OCI-LY7 (cell line): ENCODE results near the gene CNBD2. TPM values are rescaled to one million over a fixed set of nuclear protein-coding genes. Genes with fewer than 3 reads are reported as not detected.
"Not testable (repeated sequence)": the region's sequence is repeated elsewhere in the genome, so short reads cannot be mapped to it uniquely, and the experiment has no call there.

Experiments
- BruUV-seq: library from RNA; stranded (reverse); fragments of 400-500 nt; replicated peaks from 2 replicates; lab custom pipeline; 2021; lab: Mats Ljungman, UMichigan
- CTCF ChIA-PET: fragments of 300-600 bp; sonication (Branson Sonifier 250); formaldehyde crosslinking; loops from one replicate; lab custom pipeline; 2022; ENCODE audit warnings: antibody characterized with exemption; ENCODE audit not compliant: unreplicated experiment; lab: Charles Lee
- POLR2A ChIA-PET: fragments of 300-600 bp; sonication (Branson Sonifier 250); formaldehyde crosslinking; loops from one replicate; lab custom pipeline; 2022; ENCODE audit warnings: antibody characterized with exemption; lab: Charles Lee
- DNase-seq: peaks from one replicate; pipeline ENCODE4 v3.0.0-alpha.2; 2015; ENCODE audit warnings: low spot score
- H2AFZ ChIP-seq: fragments of 200-600 bp; sonication (generic), shearing (Covaris generic); 2 replicates; pipeline ENCODE4 v1.6.1; 2014; ENCODE audit warnings: mild to moderate bottlenecking, antibody characterized with exemption, low read length, moderate library complexity
- H3K27ac ChIP-seq: fragments of 200-600 bp; sonication (generic); 2 replicates; pipeline ENCODE4 v1.5.1; 2014; ENCODE audit warnings: mixed run types, low read depth, mild to moderate bottlenecking, moderate library complexity, low read length, inconsistent platforms; ENCODE audit not compliant: poor library complexity, severe bottlenecking
- H3K36me3 ChIP-seq: fragments of 200-600 bp; sonication (generic); 2 replicates; pipeline ENCODE4 v1.6.1; 2014; ENCODE audit warnings: mild to moderate bottlenecking, antibody characterized with exemption, low read length, moderate library complexity, mixed read lengths; ENCODE audit not compliant: insufficient read depth
- H3K4me1 ChIP-seq: fragments of 200-600 bp; sonication (generic); 2 replicates; pipeline ENCODE4 v1.5.1; 2014; ENCODE audit warnings: mild to moderate bottlenecking, low read length; ENCODE audit not compliant: insufficient read depth, poor library complexity, severe bottlenecking
- H3K4me2 ChIP-seq: fragments of 200-600 bp; sonication (generic); 2 replicates; pipeline ENCODE4 v1.6.1; 2014; ENCODE audit warnings: mild to moderate bottlenecking, low read length
- H3K4me3 ChIP-seq: fragments of 200-600 bp; sonication (generic); 2 replicates; pipeline ENCODE4 v1.5.1; 2014; ENCODE audit warnings: mild to moderate bottlenecking, low read depth, low read length; ENCODE audit not compliant: poor library complexity, severe bottlenecking
- H3K79me2 ChIP-seq: fragments of 200-600 bp; sonication (generic); 2 replicates; pipeline ENCODE4 v1.6.1; 2016; ENCODE audit warnings: low read depth, mild to moderate bottlenecking, low read length, moderate library complexity, mixed read lengths; ENCODE audit not compliant: insufficient read depth
- H3K9me2 ChIP-seq: fragments of 200-600 bp; sonication (generic); 2 replicates; pipeline ENCODE4 v1.6.1; 2016; ENCODE audit warnings: mild to moderate bottlenecking, low read length, mixed read lengths; ENCODE audit not compliant: insufficient read depth
- H3K9me3 ChIP-seq: fragments of 200-600 bp; sonication (generic); 2 replicates; pipeline ENCODE4 v1.6.1; 2014; ENCODE audit warnings: mild to moderate bottlenecking, mixed run types, low read length, mixed read lengths
- H4K20me1 ChIP-seq: fragments of 200-600 bp; sonication (generic); 2 replicates; pipeline ENCODE4 v1.6.1; 2014; ENCODE audit warnings: mild to moderate bottlenecking, antibody characterized with exemption, low read length, moderate library complexity, mixed read lengths; ENCODE audit not compliant: insufficient read depth
- CTCF ChIP-seq: fragments of 200-600 bp; sonication (generic); conservative IDR thresholded peaks from 2 replicates; pipeline ENCODE4 v1.5.1; 2014; ENCODE audit warnings: mild to moderate bottlenecking, antibody characterized with exemption, low read length, moderate library complexity, mixed read lengths
- EZH2phosphoT487 ChIP-seq: fragments of 200-600 bp; sonication (generic); IDR thresholded peaks from 2 replicates; pipeline ENCODE4 v1.6.1; 2018; ENCODE audit warnings: low read depth, borderline replicate concordance, mild to moderate bottlenecking, mixed run types, antibody characterized with exemption, low read length, moderate library complexity, mixed read lengths
- intact Hi-C: fragments of 100-400 bp; cut with micrococcal nuclease; formaldehyde crosslinking; loops from one replicate; pipeline ENCODE4 v1.10.0; 2022; ENCODE audit not compliant: unreplicated experiment
- total RNA-seq, 2 experiments: library from RNA; depleted of rRNA in 1 of 2; stranded (reverse); fragments of >200 nt in 1 of 2; shearing (Covaris generic) in 1 of 2; gene quantifications; 2 replicates each; pipeline ENCODE4 v1.2.3, GENCODE V29; 2014 to 2022

The CNBD2 gene
- total RNA-seq, 2 experiments from 2014 or later, result 10.4 to 10.5 TPM

- Histone ChIP-seq H4K20me1 (peaks cover 9% of the 10 kb centered on the region; the same call in 1 of the 2 replicates), H3K79me2 (peaks cover 35% of the 10 kb centered on the region), H3K4me3 (peak overlapping the region; percentile 84), H3K9me3 (0 out of 2 replicates have a peak, but pooled peaks cover 3% of the 10 kb centered on the region), H2AFZ (peak overlapping the region; percentile 91), H3K4me2 (peak overlapping the region; percentile 84), H3K4me1 (peaks cover 15% of the 10 kb centered on the region), H3K9me2 (no peaks in the 10 kb centered on the region), H3K36me3 (peaks cover 23% of the 10 kb centered on the region), H3K27ac (peak overlapping the region; percentile 97)
- intact Hi-C loops, result loop anchor here (1.0 to 5.0 kb wide), 3 partner anchors 95 to 213 kb away; partner anchors contain the start of gene RBM39
- ChIA-PET POLR2A (interaction anchor here (0.6 to 2.6 kb wide), 13 partner anchors 12 to 330 kb away, joined by 3 to 22 read pairs (median 4); partner anchors contain the start of gene RBM39), CTCF (interaction anchor here (0.5 to 1.4 kb wide), 5 partner anchors 9 to 499 kb away, joined by 3 to 16 read pairs (median 4); partner anchors contain the start of gene CEP250)
- peak; percentile 55 for DNase-seq
- BruUV-seq, result TSS peak; percentile 91
- TF ChIP-seq CTCF (no peak), EZH2phosphoT487 (no peak)
These were observed 13.5 kb upstream of the CNBD2 start for GRCh38 chr20:35954907-35955251.

GRCh38 chr20:35956616-35957015, 11.8 kb upstream of the CNBD2 start:
- ChIA-PET POLR2A (interaction anchor here (0.6 to 1.3 kb wide), 4 partner anchors 13 to 60 kb away, joined by 3 to 5 read pairs (median 4); no protein-coding TSS in a partner anchor), CTCF (no interaction called here)
- intact Hi-C loops, result no loop called here
- no peak overlapping the region for H3K27ac ChIP-seq
- H3K79me2 ChIP-seq, result peaks cover 28% of the 10 kb centered on the region
- H3K4me1 ChIP-seq, result peaks cover 15% of the 10 kb centered on the region
- TF ChIP-seq EZH2phosphoT487, result no peak
- no peak for TF ChIP-seq CTCF
- H3K9me2 ChIP-seq, result no peaks in the 10 kb centered on the region
- no TSS peak for BruUV-seq
- H3K36me3 ChIP-seq, result peaks cover 18% of the 10 kb centered on the region
- no peak for DNase-seq
- H2AFZ ChIP-seq, result no peak overlapping the region
- H3K9me3 ChIP-seq, result 0 out of 2 replicates have a peak, but pooled peaks cover 3% of the 10 kb centered on the region
- no peak overlapping the region for H3K4me3 ChIP-seq
- peaks cover 9% of the 10 kb centered on the region; the same call in 1 of the 2 replicates for H4K20me1 ChIP-seq
- no peak overlapping the region for H3K4me2 ChIP-seq

- CTCF ChIA-PET, H2AFZ ChIP-seq, H3K9me3 ChIP-seq, H3K36me3 ChIP-seq, POLR2A ChIA-PET, H3K4me2 ChIP-seq, H3K27ac ChIP-seq, H3K4me3 ChIP-seq, intact Hi-C loops, H3K9me2 ChIP-seq, H3K79me2 ChIP-seq, H4K20me1 ChIP-seq, DNase-seq, BruUV-seq, H3K4me1 ChIP-seq: not testable (repeated sequence)
These were observed 9.1 kb upstream of the CNBD2 start for GRCh38 chr20:35959291-35959690.
